ENCODE results near the gene SNX11.

SNX11 gene

DNA sequence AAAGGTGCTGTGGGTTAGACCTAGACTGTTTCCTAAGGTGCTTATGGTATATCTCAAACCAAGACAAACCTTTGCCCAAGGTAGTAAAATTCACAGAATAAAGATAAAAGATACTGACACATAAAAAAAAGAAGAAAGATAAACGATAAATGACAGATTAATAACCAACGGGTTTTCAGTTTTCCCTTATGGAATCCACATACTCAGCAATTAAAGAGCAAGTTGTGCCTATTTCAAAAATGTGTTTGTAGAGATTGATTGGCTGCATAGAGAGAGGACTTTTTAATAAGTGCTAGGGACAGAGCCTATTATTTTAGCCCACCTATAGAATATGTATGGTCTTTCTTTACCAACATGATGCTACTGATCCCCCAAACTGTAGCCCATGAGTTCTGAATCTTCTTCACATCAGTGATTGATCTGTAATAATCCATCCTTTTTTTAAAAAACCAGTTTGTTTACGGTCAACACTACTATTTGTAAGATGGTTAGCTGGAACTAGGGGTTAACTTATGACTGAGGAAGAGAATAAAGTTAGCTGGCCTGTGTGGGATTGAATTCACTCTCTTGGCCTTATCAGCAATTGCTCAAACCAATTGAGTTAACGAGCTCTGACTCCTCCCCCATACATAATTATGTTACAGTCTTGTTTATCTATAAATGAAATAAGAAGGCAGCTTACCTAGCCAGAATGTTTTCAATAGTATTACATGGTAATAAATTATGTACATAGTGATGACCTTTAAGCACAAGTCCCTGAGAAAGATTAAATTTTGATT, 53.8 kb downstream of the SNX11 start:
- Histone ChIP-seq H3K9me3 (ENCODE audit: control insufficient read depth, insufficient read depth, low read length) (no peaks in the 10 kb centered on the region), H3K36me3 (ENCODE audit: control insufficient read depth, insufficient read depth, low read length) (no peaks in the 10 kb centered on the region), H3K4me3 (ENCODE audit: low read length) (no peak overlapping the region), H3K27me3 (ENCODE audit: control insufficient read depth, insufficient read depth, low read length) (peaks cover 2% of the 10 kb centered on the region; the same call in 1 of the 2 replicates), H3K4me1 (ENCODE audit: control insufficient read depth, insufficient read depth, low read length) (peaks cover 5% of the 10 kb centered on the region; the same call in 1 of the 2 replicates), H3K27ac (ENCODE audit: low read length) (no peak overlapping the region)
- DNase-seq (ENCODE audit: low read depth, low spot score), result no peak
- no CpG with 5 or more reads among the region's 4 CpGs for WGBS (ENCODE audit: insufficient coverage, insufficient read length)

DNA sequence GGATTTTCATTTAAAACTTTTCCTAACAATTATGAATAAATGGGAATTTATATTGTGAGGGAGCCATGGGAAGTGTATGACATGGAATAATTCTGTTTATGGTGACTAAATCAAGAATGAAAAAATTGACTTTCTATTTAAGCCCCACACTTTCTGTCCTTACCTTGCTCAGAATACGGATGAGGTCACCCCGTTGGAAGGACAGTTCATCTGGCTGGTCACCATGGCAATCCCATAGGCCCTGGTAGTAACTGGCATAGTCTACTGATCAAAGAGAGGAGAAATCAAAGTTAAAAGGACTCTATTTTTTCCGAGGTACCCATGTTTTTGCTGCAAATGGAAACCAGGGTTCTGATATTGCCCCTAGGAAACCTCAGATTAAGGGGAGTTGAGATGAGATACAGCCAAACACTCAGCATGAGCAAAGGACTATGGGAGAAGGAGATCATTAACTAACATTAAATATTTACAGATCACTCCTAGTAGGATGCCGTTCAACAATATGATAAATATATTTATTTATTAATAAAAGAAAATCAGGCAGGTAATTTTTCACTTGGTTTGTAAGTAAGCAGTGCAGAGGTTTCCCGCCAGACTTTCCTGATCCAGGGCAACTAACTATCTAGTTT, 54.9 kb downstream of the SNX11 start:
- H3K4me3 ChIP-seq (ENCODE audit: low read length), result no peak overlapping the region
- H3K4me1 ChIP-seq (ENCODE audit: control insufficient read depth, insufficient read depth, low read length), result peaks cover 5% of the 10 kb centered on the region; the same call in 1 of the 2 replicates
- no peak overlapping the region for H3K27ac ChIP-seq (ENCODE audit: low read length)
- no CpG with 5 or more reads among the region's 5 CpGs for WGBS (ENCODE audit: insufficient coverage, insufficient read length)
- H3K36me3 ChIP-seq (ENCODE audit: control insufficient read depth, insufficient read depth, low read length), result no peaks in the 10 kb centered on the region
- H3K9me3 ChIP-seq (ENCODE audit: control insufficient read depth, insufficient read depth, low read length), result no peaks in the 10 kb centered on the region
- H3K27me3 ChIP-seq (ENCODE audit: control insufficient read depth, insufficient read depth, low read length), result peaks cover 2% of the 10 kb centered on the region; the same call in 1 of the 2 replicates
- no peak for DNase-seq (ENCODE audit: low read depth, low spot score)

DNA sequence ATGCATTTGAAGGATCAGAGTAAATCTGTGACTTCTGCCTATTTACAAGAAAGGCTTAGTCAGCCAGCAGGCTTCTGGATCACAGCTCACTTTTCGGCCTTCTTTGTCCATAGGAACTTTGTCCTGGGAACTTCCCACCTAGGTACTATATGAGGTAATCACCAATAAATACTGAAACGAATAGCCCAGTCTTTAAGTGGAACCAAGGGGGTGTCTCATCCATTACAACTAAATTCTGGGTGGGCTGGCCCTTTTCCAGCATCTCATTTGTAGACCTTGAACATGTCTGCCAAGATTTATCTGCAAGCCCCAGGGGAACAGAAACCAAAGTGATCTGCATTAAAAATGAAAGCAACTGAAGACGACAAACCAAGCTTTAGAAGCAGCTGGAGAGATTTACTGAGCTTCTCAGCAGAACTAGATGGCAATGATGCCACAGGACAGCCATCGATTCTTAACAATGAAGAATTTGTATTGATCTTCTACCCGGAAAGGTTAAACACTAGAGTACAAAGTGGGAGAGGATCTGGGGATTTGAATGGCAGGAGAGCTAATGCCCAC, 55.5 kb downstream of the SNX11 start:
- no CpG with 5 or more reads among the region's 5 CpGs for WGBS (ENCODE audit: insufficient coverage, insufficient read length)
- peaks cover 2% of the 10 kb centered on the region; the same call in 1 of the 2 replicates for H3K27me3 ChIP-seq (ENCODE audit: control insufficient read depth, insufficient read depth, low read length)
- no peaks in the 10 kb centered on the region for H3K36me3 ChIP-seq (ENCODE audit: control insufficient read depth, insufficient read depth, low read length)
- H3K27ac ChIP-seq (ENCODE audit: low read length), result no peak overlapping the region
- H3K4me1 ChIP-seq (ENCODE audit: control insufficient read depth, insufficient read depth, low read length), result peaks cover 5% of the 10 kb centered on the region; the same call in 1 of the 2 replicates
- no peak overlapping the region for H3K4me3 ChIP-seq (ENCODE audit: low read length)
- DNase-seq (ENCODE audit: low read depth, low spot score), result no peak
- no peaks in the 10 kb centered on the region for H3K9me3 ChIP-seq (ENCODE audit: control insufficient read depth, insufficient read depth, low read length)

DNA sequence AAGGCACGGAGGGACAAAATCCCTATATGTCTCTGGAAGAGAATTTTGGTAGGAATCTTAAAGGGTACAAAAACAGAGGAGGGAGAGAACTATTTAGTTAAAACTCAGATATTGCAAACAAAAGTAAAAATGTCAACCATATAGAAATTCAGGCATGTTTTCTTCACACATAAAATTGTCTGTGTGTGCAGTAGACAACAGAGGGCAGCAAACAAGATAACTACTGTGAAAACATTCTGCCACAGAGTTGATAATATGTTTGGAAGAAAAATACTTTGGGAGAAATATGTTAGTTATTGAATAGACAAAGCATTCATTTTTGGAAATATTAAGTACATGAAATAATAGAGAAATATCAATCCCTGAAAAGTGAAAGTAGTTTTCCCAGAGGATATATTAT, 56.2 kb downstream of the SNX11 start:
- H3K4me1 ChIP-seq (ENCODE audit: control insufficient read depth, insufficient read depth, low read length), result peaks cover 5% of the 10 kb centered on the region; the same call in 1 of the 2 replicates
- peaks cover 2% of the 10 kb centered on the region; the same call in 1 of the 2 replicates for H3K27me3 ChIP-seq (ENCODE audit: control insufficient read depth, insufficient read depth, low read length)
- no peak for DNase-seq (ENCODE audit: low read depth, low spot score)
- no peaks in the 10 kb centered on the region for H3K9me3 ChIP-seq (ENCODE audit: control insufficient read depth, insufficient read depth, low read length)
- H3K4me3 ChIP-seq (ENCODE audit: low read length), result no peak overlapping the region
- no peak overlapping the region for H3K27ac ChIP-seq (ENCODE audit: low read length)
- H3K36me3 ChIP-seq (ENCODE audit: control insufficient read depth, insufficient read depth, low read length), result no peaks in the 10 kb centered on the region
- no CpG with 5 or more reads among the region's 1 CpG for WGBS (ENCODE audit: insufficient coverage, insufficient read length)

DNA sequence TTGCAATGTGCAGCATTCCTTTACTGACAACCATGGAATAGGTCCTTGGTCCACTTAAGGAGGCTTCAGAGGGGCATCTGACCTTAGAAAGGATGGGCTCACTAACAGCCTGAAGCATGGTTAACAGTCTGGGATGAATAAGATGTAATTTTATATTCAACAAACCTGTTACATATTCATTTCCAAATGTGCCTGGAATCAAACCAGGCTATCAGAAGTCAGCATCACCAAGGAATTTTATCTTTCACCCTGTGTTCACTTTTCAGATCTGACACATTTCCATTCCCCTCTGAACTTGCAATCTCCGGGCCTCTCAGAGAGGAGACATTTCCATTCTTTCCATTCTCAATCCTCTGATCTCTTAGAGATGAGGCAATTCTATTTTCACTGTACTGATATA, 62.4 kb downstream of the SNX11 start:
- no peak for DNase-seq (ENCODE audit: low read depth, low spot score)
- H3K27me3 ChIP-seq (ENCODE audit: control insufficient read depth, insufficient read depth, low read length), result peaks cover 1% of the 10 kb centered on the region; the same call in 1 of the 2 replicates
- no peak overlapping the region for H3K4me3 ChIP-seq (ENCODE audit: low read length)
- no CpG with 5 or more reads among the region's 1 CpG for WGBS (ENCODE audit: insufficient coverage, insufficient read length)
- no peaks in the 10 kb centered on the region for H3K4me1 ChIP-seq (ENCODE audit: control insufficient read depth, insufficient read depth, low read length)
- H3K36me3 ChIP-seq (ENCODE audit: control insufficient read depth, insufficient read depth, low read length), result no peaks in the 10 kb centered on the region
- H3K27ac ChIP-seq (ENCODE audit: low read length), result no peak overlapping the region
- no peaks in the 10 kb centered on the region for H3K9me3 ChIP-seq (ENCODE audit: control insufficient read depth, insufficient read depth, low read length)
